ENCODE results near the gene FAM120A.
A peak's percentile ranks its signal among the peaks of the same experiment; 100 is the strongest.

Gene FAM120A

GRCh38 chr9:93558503-93558902, 107.0 kb downstream of the FAM120A start:
- DNase-seq (ENCODE audit: low read depth in 3 of 3): no peak

DNA sequence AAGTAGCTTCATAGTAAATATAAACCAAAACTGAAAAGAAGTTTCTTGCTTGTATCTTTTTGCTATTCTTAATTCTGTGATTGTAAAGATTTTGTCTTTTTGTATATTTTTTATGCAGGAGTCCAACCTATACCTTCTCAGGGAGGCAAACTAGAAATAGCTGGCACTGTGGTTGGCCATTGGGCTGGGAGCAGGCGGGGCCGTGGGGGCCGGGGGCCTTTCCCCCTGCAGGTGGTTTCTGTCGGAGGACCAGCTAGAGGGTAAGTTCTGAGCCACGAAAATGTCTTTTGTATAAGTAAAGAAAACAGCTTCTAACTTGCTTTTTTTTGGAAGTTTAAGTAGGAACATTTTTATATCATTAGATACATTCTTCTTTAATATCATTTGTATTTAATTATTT, 109.5 kb downstream of the FAM120A start:
- DNase-seq (ENCODE audit: low read depth in 3 of 3): no peak

GRCh38 chr9:93562157-93562556, 110.7 kb downstream of the FAM120A start:
- no peak for DNase-seq (ENCODE audit: low read depth in 3 of 3)

GRCh38 chr9:93565089-93565488, 113.6 kb downstream of the FAM120A start:
- no peak for DNase-seq (ENCODE audit: low read depth in 3 of 3)

DNA sequence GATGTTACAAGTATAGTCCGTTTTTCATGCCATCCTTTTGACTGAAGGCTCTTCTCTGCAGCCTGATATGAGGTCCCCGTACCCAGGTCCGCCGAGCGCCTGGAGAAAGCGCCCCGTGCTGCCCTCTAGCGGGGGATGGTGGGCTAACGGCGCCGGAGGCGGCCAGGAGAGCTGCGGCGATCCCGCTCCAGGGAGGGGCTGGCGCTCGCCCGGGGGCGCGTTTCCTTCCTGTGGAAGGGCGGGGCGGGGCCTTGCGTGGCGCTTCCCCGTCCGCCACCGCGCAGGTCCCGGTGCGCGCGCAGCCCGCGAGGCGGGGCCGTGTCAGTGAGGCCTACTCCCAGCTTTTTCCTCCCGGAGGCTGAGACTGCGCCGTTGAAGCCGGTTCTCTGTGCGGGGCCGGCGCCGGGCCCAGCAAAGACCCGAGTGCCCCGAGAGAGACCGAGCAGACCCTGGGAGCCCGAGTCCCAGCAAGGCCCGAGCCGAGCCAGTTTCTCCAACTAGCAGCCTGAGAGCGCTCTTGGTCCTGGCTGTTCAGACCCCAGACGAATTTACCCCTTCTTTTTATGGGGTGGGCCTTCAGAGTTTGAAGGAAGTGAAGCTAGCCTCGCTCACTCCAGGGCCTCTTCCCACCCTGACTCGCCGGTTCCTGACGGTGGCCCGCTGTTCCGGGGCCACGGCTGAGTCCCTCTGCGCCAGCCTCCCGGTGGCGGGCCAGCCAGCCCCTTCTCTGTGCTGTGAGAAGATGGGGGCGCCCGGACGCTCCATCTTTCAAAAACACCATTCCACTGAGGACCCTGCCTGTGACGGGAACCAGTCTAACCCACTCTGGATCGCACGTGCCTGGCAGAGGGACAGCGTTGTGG, 115.2 kb downstream of the FAM120A start:
- peak; percentile 99 for DNase-seq (ENCODE audit: low read depth in 3 of 3)

DNA sequence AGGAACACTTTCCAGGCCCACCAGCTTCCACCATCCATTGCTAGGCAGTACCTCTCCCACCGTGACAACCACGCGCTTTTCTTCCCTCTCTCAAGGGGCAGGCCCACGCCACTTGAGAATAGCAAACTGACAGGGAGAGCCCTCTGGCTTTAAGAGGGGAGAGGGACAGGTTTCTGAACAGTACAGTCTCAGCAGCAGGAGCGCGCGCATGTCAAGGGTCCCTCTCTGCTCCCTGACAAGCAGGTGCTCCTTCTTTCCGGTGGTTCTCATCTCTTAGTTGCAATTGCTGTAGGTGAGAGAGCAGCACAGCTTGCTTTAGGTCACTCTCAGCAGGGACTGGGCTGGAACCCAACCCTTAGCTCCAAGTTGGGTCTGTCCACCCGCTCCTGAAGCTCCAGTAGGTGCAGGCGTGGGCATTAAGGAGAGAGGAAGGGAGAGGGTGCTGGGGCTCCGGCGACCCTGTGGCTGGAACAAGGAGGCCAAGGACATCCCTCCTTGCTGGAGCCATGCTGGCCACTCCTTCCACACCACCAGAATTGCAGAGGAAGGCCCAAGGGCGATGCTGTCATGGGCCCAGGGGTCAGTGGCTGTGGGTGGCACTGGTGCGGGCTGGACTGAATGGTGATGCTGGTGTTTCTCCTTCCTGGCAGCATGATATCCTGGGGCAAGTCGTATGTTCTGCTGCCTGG, 115.9 kb downstream of the FAM120A start:
- DNase-seq (ENCODE audit: low read depth in 3 of 3): no peak

DNA sequence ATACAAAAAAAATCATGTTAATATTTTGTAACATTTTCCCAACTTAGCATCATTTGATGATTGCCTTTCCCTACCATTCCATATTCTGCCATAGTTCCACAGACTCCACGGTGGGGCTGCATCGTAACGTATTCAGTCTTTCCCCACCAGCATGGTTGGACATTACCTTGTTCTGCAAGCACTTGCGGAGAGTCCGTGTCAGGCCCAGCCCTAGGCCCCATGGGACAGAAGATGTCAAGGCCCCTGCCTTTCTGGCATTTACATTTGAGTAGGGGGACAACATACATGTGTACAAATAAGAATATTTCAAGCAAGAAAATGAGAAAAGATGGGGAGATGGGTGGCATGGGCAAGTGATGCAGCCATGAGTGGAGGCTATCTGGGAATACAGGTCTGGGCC, 116.7 kb downstream of the FAM120A start:
- no peak for DNase-seq (ENCODE audit: low read depth in 3 of 3)

- DNase-seq (ENCODE audit: low read depth in 3 of 3): no peak
Observed at GRCh38 chr9:93569621-93570174, 118.2 kb downstream of the FAM120A start.

DNA sequence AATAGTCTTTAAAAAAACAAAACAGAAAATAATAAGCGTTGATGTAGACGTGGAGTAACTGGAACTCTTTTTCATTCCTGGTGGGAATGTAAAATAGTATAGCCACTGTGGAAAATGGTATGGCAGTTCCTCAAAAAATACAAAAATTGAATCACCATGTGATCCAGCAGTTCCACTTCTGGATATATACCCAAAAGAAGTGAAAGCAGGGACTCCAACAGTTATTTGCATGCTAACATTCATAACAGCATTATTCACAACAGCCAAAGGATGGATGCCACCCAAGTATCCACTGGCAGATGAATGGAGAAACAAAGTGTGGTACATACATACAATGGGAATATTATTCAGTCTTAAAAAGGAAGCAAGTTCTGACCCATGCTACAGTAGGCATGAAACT, 120.7 kb downstream of the FAM120A start:
- DNase-seq (ENCODE audit: low read depth in 3 of 3): no peak

DNA sequence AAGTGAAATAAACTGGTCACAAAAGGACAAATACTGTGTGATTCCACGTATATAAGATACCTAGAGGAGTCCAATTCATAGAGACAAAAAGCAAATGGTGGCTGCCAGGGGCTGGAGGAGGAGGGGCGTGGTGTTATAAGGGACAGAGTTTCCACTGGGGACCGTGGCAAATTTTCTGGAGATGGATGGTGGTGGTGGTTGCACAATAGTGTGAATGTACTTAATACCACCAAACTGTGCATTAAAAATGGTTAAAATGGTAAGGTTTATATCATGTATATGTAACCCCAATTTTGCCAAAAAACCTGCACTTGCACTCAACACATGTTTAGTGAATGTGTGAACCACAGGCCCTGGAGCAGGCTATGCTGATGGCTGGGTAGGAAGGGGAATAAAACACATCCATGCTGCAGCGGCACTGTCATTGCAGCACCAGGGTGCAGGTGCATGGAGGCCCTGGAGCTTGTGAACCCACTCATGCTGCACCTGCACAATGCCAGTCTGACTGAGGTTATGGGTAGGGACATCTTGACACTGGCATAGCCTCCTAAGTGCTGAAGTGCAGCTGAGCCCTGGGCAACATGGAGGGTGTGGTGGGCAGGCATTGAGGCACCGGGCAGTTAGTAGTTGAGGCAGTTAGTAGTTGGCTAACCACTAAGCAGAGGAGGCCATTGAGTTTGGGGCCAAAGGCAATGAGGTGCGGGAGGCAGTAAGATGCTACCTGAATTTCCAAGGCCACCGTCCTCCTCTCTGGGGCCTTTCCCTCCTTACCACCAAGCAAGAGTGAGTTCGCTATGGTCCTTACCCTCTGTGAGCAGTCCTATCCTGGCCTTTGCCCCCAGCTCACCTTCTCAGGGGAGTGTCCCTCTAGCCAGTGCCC, 121.4 kb downstream of the FAM120A start:
- DNase-seq (ENCODE audit: low read depth in 3 of 3): no peak

GRCh38 chr9:93573516-93573828, 122.0 kb downstream of the FAM120A start:
- DNase-seq (ENCODE audit: low read depth in 3 of 3): no peak

GRCh38 chr9:93574091-93574899, 122.8 kb downstream of the FAM120A start:
- no peak for DNase-seq (ENCODE audit: low read depth in 3 of 3)

DNA sequence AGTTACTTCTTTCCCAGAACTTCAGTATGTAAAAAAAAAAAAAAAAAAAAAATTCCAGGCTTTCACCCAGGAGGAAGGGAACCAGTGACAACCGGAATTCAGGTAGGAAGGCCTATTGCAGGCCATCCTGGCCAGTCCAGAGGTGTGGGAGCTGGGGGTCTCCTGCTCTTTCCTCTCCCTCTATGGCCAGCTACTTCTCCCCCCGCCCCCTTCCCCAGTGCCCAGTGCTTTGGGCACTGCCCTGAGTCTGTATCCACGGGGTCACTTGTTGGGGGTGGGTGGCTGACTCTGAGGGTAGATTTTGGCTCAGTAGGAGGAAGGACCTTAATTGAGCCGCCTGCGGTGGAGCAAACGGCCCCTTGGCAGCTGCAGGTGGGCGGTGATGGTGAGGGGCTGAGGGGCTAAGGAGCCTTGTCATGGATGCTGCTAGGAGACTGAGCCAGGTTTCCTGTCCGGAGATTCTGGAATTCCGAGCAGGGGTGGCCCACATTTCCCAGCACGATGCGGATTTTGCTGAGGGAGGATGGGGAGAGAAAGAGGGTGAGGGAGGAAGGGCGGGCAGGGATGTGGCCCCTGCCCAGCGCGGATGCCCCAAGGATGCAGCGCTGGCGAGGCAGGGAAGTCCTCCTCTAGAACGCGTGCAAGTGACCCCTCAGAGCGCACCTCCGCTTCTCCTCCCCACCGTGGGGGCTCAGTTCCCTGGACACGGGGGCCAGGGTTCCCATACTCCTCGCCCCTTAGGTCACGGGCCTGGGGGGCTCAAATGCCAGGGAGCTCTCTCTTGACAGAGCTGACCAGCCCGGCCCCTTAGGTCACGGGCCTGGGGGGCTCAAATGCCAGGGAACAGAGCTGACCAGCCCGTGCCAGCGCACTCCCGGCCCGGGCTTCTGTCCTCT, 123.7 kb downstream of the FAM120A start:
- DNase-seq (ENCODE audit: low read depth in 3 of 3): no peak

- peak in 1 of 3 experiments; percentile 61 for DNase-seq (ENCODE audit: low read depth in 3 of 3)
Observed at GRCh38 chr9:93575796-93576257, 124.3 kb downstream of the FAM120A start.

GRCh38 chr9:93576258-93577077, 125.0 kb downstream of the FAM120A start, which contains the start of gene PHF2:
Gene PHF2 (plus strand): TSS chr9:93576584. CDS start chr9:93576774, 190 bp downstream.
- peak in 1 of 3 experiments; percentile 26 for DNase-seq (ENCODE audit: low read depth in 3 of 3)

- no peak for DNase-seq (ENCODE audit: low read depth in 3 of 3)
Observed at GRCh38 chr9:93577078-93577974, 125.8 kb downstream of the FAM120A start.

DNA sequence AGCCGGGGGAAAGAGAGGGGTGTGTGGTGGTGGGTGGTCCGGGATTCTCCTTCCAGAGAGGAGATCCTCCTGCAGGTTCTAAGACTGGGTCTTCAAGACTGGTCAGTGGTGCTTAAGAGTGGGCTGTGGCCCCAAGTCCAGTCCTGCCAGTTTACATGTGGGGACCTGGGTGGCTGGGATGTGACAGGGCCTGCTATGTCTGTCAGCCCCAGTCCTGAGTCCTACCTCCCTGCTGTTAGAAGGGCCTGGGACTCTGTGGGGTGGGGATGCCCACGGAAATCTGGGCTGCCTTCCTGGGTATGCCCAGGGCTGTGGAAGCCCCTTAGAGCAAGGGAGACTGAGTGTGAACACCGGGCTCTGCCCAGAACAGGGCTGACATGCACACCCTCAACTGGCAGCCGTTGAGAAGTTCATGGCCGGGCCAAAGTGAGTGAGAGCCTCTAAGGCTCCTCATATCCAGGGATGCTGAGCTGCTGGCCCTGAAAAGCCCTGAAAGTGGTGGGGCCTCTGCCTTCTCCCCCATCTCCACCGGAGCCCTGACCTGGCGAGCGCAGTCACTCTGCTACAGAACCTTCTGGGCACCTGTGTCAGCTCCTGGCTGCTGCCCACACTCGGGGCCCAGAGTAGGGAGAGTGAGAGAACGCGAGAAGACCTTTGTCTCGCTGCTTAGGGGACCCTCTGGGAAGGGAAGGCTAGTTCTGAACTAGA, 126.6 kb downstream of the FAM120A start:
- DNase-seq (ENCODE audit: low read depth in 3 of 3): no peak
